Gastrocnemius medialis (tissue), 4 donors: ENCODE data around the gene SPEF2. TPM values are rescaled to one million over a fixed set of nuclear protein-coding genes. Genes with fewer than 3 reads are reported as not detected.

Experiments
- ATAC-seq, 2 donors: fragments of 150-250 bp; one replicate each; pipeline ENCODE4 v1.9.1; 2016
- DNase-seq, 2 donors: peaks; one replicate each; pipeline ENCODE4 v3.0.0-alpha.2; 2019
- H3K27ac ChIP-seq, 4 donors: fragments of 200-600 bp; sonication (generic); 1 replicate in 1 of 4; 2 replicates in 3 of 4; pipeline ENCODE4 v1.5.1; 2016 to 2018; ENCODE audit warnings: mild to moderate bottlenecking in 2 of 4, moderate library complexity in 1 of 4
- H3K27me3 ChIP-seq, 3 donors: fragments of 200-600 bp; sonication (generic) in 2 of 3; 1 replicate in 1 of 3; 2 replicates in 2 of 3; pipeline versions ENCODE4 v1.5.1 to v1.6.0; 2016 to 2019; ENCODE audit warnings: mild to moderate bottlenecking in 1 of 3, moderate library complexity in 1 of 3
- H3K36me3 ChIP-seq, 2 donors: fragments of 200-600 bp; sonication (generic) in 1 of 2; one replicate each; pipeline ENCODE4 v1.5.1; 2017 to 2018
- H3K4me1 ChIP-seq, 2 donors: fragments of 200-600 bp; sonication (generic) in 1 of 2; one replicate each; pipeline ENCODE4 v1.5.1; 2016 to 2017; ENCODE audit warnings: mild to moderate bottlenecking in 2 of 2
- H3K4me3 ChIP-seq, 4 donors: fragments of 200-600 bp; sonication (generic) in 3 of 4; 1 replicate in 1 of 4; 2 replicates in 3 of 4; pipeline ENCODE4 v1.5.1; 2016 to 2019; ENCODE audit warnings: mild to moderate bottlenecking in 2 of 4
- H3K9me3 ChIP-seq, 3 donors: fragments of 200-600 bp; sonication (generic) in 2 of 3; 1 replicate in 1 of 3; 2 replicates in 2 of 3; pipeline ENCODE4 v1.5.1; 2016 to 2019
- CTCF ChIP-seq, 5 experiments: fragments of 450-650 bp in 3 of 5; fragments of 200-600 bp in 2 of 5; sonication (generic) in 2 of 5; IDR thresholded peaks in 4 of 5; conservative IDR thresholded peaks in 1 of 5; 1 replicate in 4 of 5; 2 replicates in 1 of 5; pipeline ENCODE4 v1.5.1; 2016 to 2019; ENCODE audit warnings: antibody characterized with exemption in 5 of 5, mild to moderate bottlenecking in 3 of 5, moderate library complexity in 3 of 5
- POLR2A ChIP-seq, 2 donors: fragments of 450-650 bp; IDR thresholded peaks; one replicate each; pipeline ENCODE4 v1.6.1; 2017; ENCODE audit warnings: antibody characterized with exemption in 2 of 2, mild to moderate bottlenecking in 2 of 2, moderate library complexity in 2 of 2
- in situ Hi-C, 4 donors: fragments of 200-750 bp; cut with MboI; loops; one replicate each; pipeline versions ENCODE4 v1.15.0 to v1.8.0; 2017; ENCODE audit warnings: low sequenced_read_pairs in 4 of 4
- intact Hi-C: fragments of 100-400 bp; cut with DNase I; formaldehyde crosslinking; loops from one replicate; pipeline ENCODE4 v1.15.1; 2023; ENCODE audit warnings: low total_unique reads
- total RNA-seq, 4 donors: library from RNA; depleted of rRNA; stranded (reverse); fragments of >200 nt; gene quantifications; one replicate each; pipeline versions ENCODE4 v1.1.0 to v1.2.3, GENCODE V29; 2016

The SPEF2 gene
- total RNA-seq, 4 donors from 2014 or later = 0.11 to 0.46 TPM; not detected in 2

- Histone ChIP-seq H3K36me3 (no peaks in the 10 kb centered on the region), H3K9me3 (no peaks in the 10 kb centered on the region), H3K27ac (no peak overlapping the region), H3K27me3 (no peaks in the 10 kb centered on the region), H3K4me3 (no peak overlapping the region), H3K4me1 (no peaks in the 10 kb centered on the region)
- in situ Hi-C loops = no loop called here
- intact Hi-C loops = no loop called here
- TF ChIP-seq POLR2A (IDR thresholded peaks at IDR 0.05) (no peak), CTCF (IDR thresholded peaks at IDR 0.05 in 4 of 5, conservative IDR thresholded peaks at IDR 0.05 in 1 of 5) (no peak)
- no peak for DNase-seq
- no peak for ATAC-seq
Measured at GRCh38 chr5:35647712-35648111, 30.0 kb downstream of the SPEF2 start.

- DNase-seq = no peak
- in situ Hi-C loops (no loop called here), intact Hi-C loops (no loop called here)
- Histone ChIP-seq H3K27me3 (no peaks in the 10 kb centered on the region), H3K9me3 (no peaks in the 10 kb centered on the region), H3K4me3 (no peak overlapping the region), H3K4me1 (no peaks in the 10 kb centered on the region), H3K27ac (no peak overlapping the region), H3K36me3 (no peaks in the 10 kb centered on the region)
- ATAC-seq = no peak
- TF ChIP-seq POLR2A (IDR thresholded peaks at IDR 0.05) (no peak), CTCF (IDR thresholded peaks at IDR 0.05 in 4 of 5, conservative IDR thresholded peaks at IDR 0.05 in 1 of 5) (peak in 2 of 5 experiments; percentile 5 to 7)
Measured at GRCh38 chr5:35651002-35651756, 33.5 kb downstream of the SPEF2 start.

GRCh38 chr5:35656721-35657120 lies 39.1 kb downstream of the SPEF2 start:
- in situ Hi-C loops = no loop called here
- no peaks in the 10 kb centered on the region for H3K4me1 ChIP-seq
- ATAC-seq = no peak
- TF ChIP-seq POLR2A (IDR thresholded peaks at IDR 0.05) (no peak), CTCF (IDR thresholded peaks at IDR 0.05 in 4 of 5, conservative IDR thresholded peaks at IDR 0.05 in 1 of 5) (no peak)
- H3K4me3 ChIP-seq = no peak overlapping the region
- H3K36me3 ChIP-seq = no peaks in the 10 kb centered on the region
- H3K9me3 ChIP-seq = no peaks in the 10 kb centered on the region
- no peak for DNase-seq
- H3K27ac ChIP-seq = no peak overlapping the region
- no peaks in the 10 kb centered on the region for H3K27me3 ChIP-seq
- intact Hi-C loops = no loop called here

- H3K9me3 ChIP-seq = no peaks in the 10 kb centered on the region
- intact Hi-C loops = no loop called here
- in situ Hi-C loops = no loop called here
- TF ChIP-seq CTCF (IDR thresholded peaks at IDR 0.05 in 4 of 5, conservative IDR thresholded peaks at IDR 0.05 in 1 of 5) (no peak), POLR2A (IDR thresholded peaks at IDR 0.05) (no peak)
- no peaks in the 10 kb centered on the region for H3K4me1 ChIP-seq
- ATAC-seq (no peak), DNase-seq (no peak)
- no peak overlapping the region for H3K4me3 ChIP-seq
- H3K36me3 ChIP-seq = no peaks in the 10 kb centered on the region
- no peaks in the 10 kb centered on the region for H3K27me3 ChIP-seq
- H3K27ac ChIP-seq = no peak overlapping the region
Measured at GRCh38 chr5:35657877-35658276, 40.2 kb downstream of the SPEF2 start.

GRCh38 chr5:35659556-35659955 lies 41.9 kb downstream of the SPEF2 start:
- H3K4me3 ChIP-seq = no peak overlapping the region
- H3K4me1 ChIP-seq = no peaks in the 10 kb centered on the region
- no peaks in the 10 kb centered on the region for H3K36me3 ChIP-seq
- H3K27me3 ChIP-seq = no peaks in the 10 kb centered on the region
- H3K9me3 ChIP-seq = no peaks in the 10 kb centered on the region
- no peak for DNase-seq
- no peak for ATAC-seq
- in situ Hi-C loops = no loop called here
- H3K27ac ChIP-seq = no peak overlapping the region
- intact Hi-C loops = no loop called here
- TF ChIP-seq CTCF (IDR thresholded peaks at IDR 0.05 in 4 of 5, conservative IDR thresholded peaks at IDR 0.05 in 1 of 5) = no peak
